MV-4-11 (cell line): ENCODE results near the gene PDCD2L.
A peak's percentile ranks its signal among the peaks of the same experiment; 100 is the strongest.

Experiments
- DNase-seq: peaks from one replicate; lab custom pipeline; 2025; lab: John Stamatoyannopoulos, UW

PDCD2L gene

GRCh38 chr19:34471906-34472700, 67.9 kb downstream of the PDCD2L start:
- DNase-seq, result no peak

GRCh38 chr19:34474233-34474989, 70.2 kb downstream of the PDCD2L start:
- no peak for DNase-seq

GRCh38 chr19:34475026-34475974, 71.1 kb downstream of the PDCD2L start:
- DNase-seq, result peak; percentile 93
